Activated CD8-positive, alpha-beta T cell treated with anti-CD3 and anti-CD28 coated beads for 36 hours (primary cell): ENCODE measurements around the gene NIPAL4. TPM values are rescaled to one million over a fixed set of nuclear protein-coding genes. Genes with fewer than 3 reads are reported as not detected.
"Not testable (repeated sequence)": the region's sequence is repeated elsewhere in the genome, so short reads cannot be mapped to it uniquely, and the experiment has no call there.

Source experiments
- ATAC-seq: fragments of 200-7000 bp; cut with Tn5 transposase; one replicate; pipeline ENCODE4 v1.10.0; 2021; ENCODE audit warnings: mild to moderate bottlenecking, moderate library complexity
- CTCF ChIA-PET: fragments of 350-600 bp; sonication (Branson Sonifier 250); formaldehyde crosslinking; loops from one replicate; lab custom pipeline; 2021; ENCODE audit warnings: antibody characterized with exemption; lab: Charles Lee
- POLR2A ChIA-PET: fragments of 350-600 bp; sonication (Branson Sonifier 250); formaldehyde crosslinking; loops from one replicate; lab custom pipeline; 2021; ENCODE audit warnings: antibody characterized with exemption; lab: Charles Lee
- DNase-seq: peaks from one replicate; pipeline ENCODE4 v3.0.0-alpha.2; 2020
- H3K27ac Mint-ChIP-seq: one replicate; pipeline ENCODE4 v1.8.0; 2021; ENCODE audit warnings: mild to moderate bottlenecking, mixed read lengths
- H3K27me3 Mint-ChIP-seq: one replicate; pipeline ENCODE4 v1.8.0; 2021; ENCODE audit warnings: mixed read lengths
- H3K36me3 Mint-ChIP-seq: one replicate; pipeline ENCODE4 v1.8.0; 2021; ENCODE audit warnings: low read depth, mixed read lengths
- H3K4me1 Mint-ChIP-seq: one replicate; pipeline ENCODE4 v1.8.0; 2021; ENCODE audit warnings: low read depth, mixed read lengths
- H3K4me3 Mint-ChIP-seq: one replicate; pipeline ENCODE4 v1.8.0; 2021; ENCODE audit warnings: mild to moderate bottlenecking, moderate library complexity, mixed read lengths
- H3K9me3 Mint-ChIP-seq: one replicate; pipeline ENCODE4 v1.8.0; 2021; ENCODE audit warnings: mixed read lengths
- CTCF ChIP-seq: fragments of 200-600 bp; IDR thresholded peaks from one replicate; pipeline ENCODE4 v1.8.0; 2022; ENCODE audit warnings: antibody characterized with exemption, mild to moderate bottlenecking
- intact Hi-C: fragments of 100-400 bp; cut with micrococcal nuclease; formaldehyde crosslinking; loops from one replicate; pipeline ENCODE4 v1.10.0; 2022
- total RNA-seq, 2 experiments: library from RNA; stranded (reverse); gene quantifications; one replicate each; pipeline ENCODE4 v1.2.3, GENCODE V29; 2021

NIPAL4 gene
- total RNA-seq, 2 experiments from 2014 or later = 0.29 to 0.72 TPM

- Mint-ChIP-seq H3K36me3 (peaks cover 5% of the 10 kb centered on the region), H3K4me1 (peaks cover 3% of the 10 kb centered on the region), H3K4me3 (no peak overlapping the region), H3K9me3 (no peaks in the 10 kb centered on the region), H3K27ac (no peak overlapping the region), H3K27me3 (no peaks in the 10 kb centered on the region)
- POLR2A ChIA-PET = no interaction called here
- no peak for TF ChIP-seq CTCF
- DNase-seq = no peak
- no peak for ATAC-seq
- CTCF ChIA-PET = interaction anchor here (0.9 to 1.7 kb wide), 2 partner anchors 10 to 65 kb away, joined by 3 read pairs; no protein-coding TSS in a partner anchor
- intact Hi-C loops = no loop called here
Observed at GRCh38 chr5:157481666-157482065, 21.7 kb downstream of the NIPAL4 start.

- DNase-seq, H3K4me3 Mint-ChIP-seq, ATAC-seq, H3K27me3 Mint-ChIP-seq, intact Hi-C loops, H3K4me1 Mint-ChIP-seq, H3K27ac Mint-ChIP-seq, H3K36me3 Mint-ChIP-seq, H3K9me3 Mint-ChIP-seq, POLR2A ChIA-PET, CTCF ChIA-PET: not testable (repeated sequence)
Observed at GRCh38 chr5:157482702-157483101, 22.7 kb downstream of the NIPAL4 start.

- TF ChIP-seq CTCF = no peak
- H3K27ac Mint-ChIP-seq = no peak overlapping the region
Observed at GRCh38 chr5:157484768-157485167, 24.8 kb downstream of the NIPAL4 start.

GRCh38 chr5:157485340-157485739 is 25.3 kb downstream of the NIPAL4 start:
- ChIA-PET POLR2A (interaction anchor here (1.4 kb wide), 1 partner anchor 11 kb away, joined by 4 read pairs; no protein-coding TSS in a partner anchor), CTCF (interaction anchor here (0.7 to 2.4 kb wide), 9 partner anchors 9 to 258 kb away, joined by 3 to 9 read pairs (median 7); partner anchors contain the start of gene LSM11)
- Mint-ChIP-seq H3K27me3 (no peaks in the 10 kb centered on the region), H3K9me3 (no peaks in the 10 kb centered on the region), H3K4me1 (peaks cover 10% of the 10 kb centered on the region), H3K36me3 (peaks cover 8% of the 10 kb centered on the region), H3K4me3 (no peak overlapping the region), H3K27ac (no peak overlapping the region)
- ATAC-seq (no peak), DNase-seq (no peak)
- intact Hi-C loops = no loop called here
- no peak for TF ChIP-seq CTCF

More at GRCh38 chr5:157484768-157485167, 24.8 kb downstream of the NIPAL4 start:
- intact Hi-C loops = no loop called here
- H3K4me1 Mint-ChIP-seq = peaks cover 10% of the 10 kb centered on the region
- no peaks in the 10 kb centered on the region for H3K27me3 Mint-ChIP-seq
- ATAC-seq = no peak
- ChIA-PET CTCF (interaction anchor here (1.1 to 2.4 kb wide), 7 partner anchors 8 to 234 kb away, joined by 3 to 9 read pairs (median 7); no protein-coding TSS in a partner anchor), POLR2A (no interaction called here)
- H3K36me3 Mint-ChIP-seq = peaks cover 8% of the 10 kb centered on the region
- no peak for DNase-seq
- no peak overlapping the region for H3K4me3 Mint-ChIP-seq
- no peaks in the 10 kb centered on the region for H3K9me3 Mint-ChIP-seq

GRCh38 chr5:157485811-157486210 is 25.8 kb downstream of the NIPAL4 start:
- no peaks in the 10 kb centered on the region for H3K27me3 Mint-ChIP-seq
- ATAC-seq = no peak
- no peak overlapping the region for H3K4me3 Mint-ChIP-seq
- CTCF ChIA-PET = interaction anchor here (0.7 to 2.4 kb wide), 8 partner anchors 9 to 257 kb away, joined by 3 to 9 read pairs (median 7); partner anchors contain the start of gene LSM11
- peaks cover 10% of the 10 kb centered on the region for H3K4me1 Mint-ChIP-seq
- intact Hi-C loops = no loop called here
- no peak for DNase-seq
- POLR2A ChIA-PET = interaction anchor here (1.4 kb wide), 1 partner anchor 12 kb away, joined by 4 read pairs; no protein-coding TSS in a partner anchor
- no peak for TF ChIP-seq CTCF
- H3K27ac Mint-ChIP-seq = no peak overlapping the region
- H3K36me3 Mint-ChIP-seq = peaks cover 8% of the 10 kb centered on the region
- H3K9me3 Mint-ChIP-seq = no peaks in the 10 kb centered on the region
